Omental fat pad (tissue), 4 donors: Measurements from ENCODE around the gene WDFY2. TPM values are rescaled to one million over a fixed set of nuclear protein-coding genes. Genes with fewer than 3 reads are reported as not detected.

ENCODE experiments used
- ATAC-seq: fragments of 150-250 bp; one replicate; pipeline ENCODE4 v1.9.1; 2016; ENCODE audit warnings: mild to moderate bottlenecking, moderate library complexity; ENCODE audit not compliant: low FRiP score
- DNase-seq: peaks from one replicate; pipeline ENCODE4 v3.0.0-alpha.2; 2019; ENCODE audit warnings: low spot score
- CTCF ChIP-seq, 3 donors: fragments of 450-650 bp; IDR thresholded peaks; one replicate each; pipeline ENCODE4 v1.5.1; 2016 to 2017; ENCODE audit warnings: antibody characterized with exemption in 3 of 3, mild to moderate bottlenecking in 3 of 3, moderate library complexity in 2 of 3
- total RNA-seq, 4 donors: library from RNA; depleted of rRNA; stranded (reverse); fragments of >200 nt; gene quantifications; one replicate each; pipeline ENCODE4 v1.1.0, GENCODE V29; 2016

Gene WDFY2
- total RNA-seq, 4 donors from 2014 or later = 13.3 to 26.6 (median 15.8) TPM

- ATAC-seq (no peak), DNase-seq (no peak)
- no peak for TF ChIP-seq CTCF (IDR thresholded peaks at IDR 0.05)
These were observed 75.2 kb downstream of the WDFY2 start for GRCh38 chr13:51659276-51660127.

GRCh38 chr13:51660813-51661212 is 76.6 kb downstream of the WDFY2 start:
- ATAC-seq (no peak), DNase-seq (no peak)

GRCh38 chr13:51663973-51664957 is 80.0 kb downstream of the WDFY2 start:
- TF ChIP-seq CTCF (IDR thresholded peaks at IDR 0.05) = no peak
- no peak for ATAC-seq
- no peak for DNase-seq

More at GRCh38 chr13:51660813-51661212, 76.6 kb downstream of the WDFY2 start:
- TF ChIP-seq CTCF (IDR thresholded peaks at IDR 0.05) = no peak

GRCh38 chr13:51665456-51665855 is 81.2 kb downstream of the WDFY2 start:
- ATAC-seq = no peak
- DNase-seq = no peak
- no peak for TF ChIP-seq CTCF (IDR thresholded peaks at IDR 0.05)

- DNase-seq = no peak
These were observed 82.1 kb downstream of the WDFY2 start for GRCh38 chr13:51666374-51666773.

GRCh38 chr13:51666839-51667238 is 82.6 kb downstream of the WDFY2 start:
- ATAC-seq (no peak), DNase-seq (no peak)
- TF ChIP-seq CTCF (IDR thresholded peaks at IDR 0.05) = no peak

More at GRCh38 chr13:51666374-51666773, 82.1 kb downstream of the WDFY2 start:
- TF ChIP-seq CTCF (IDR thresholded peaks at IDR 0.05) = no peak
- ATAC-seq = no peak
